Activated naive CD4-positive, alpha-beta T cell treated with anti-CD3 and anti-CD28 coated beads, Interleukin-2, amount 50 U/mL, for 24 hours (primary cell): ENCODE results near the gene MRPS25.

Experiments
- H3K27ac Mint-ChIP-seq: one replicate; pipeline ENCODE4 v1.8.0; 2021; ENCODE audit warnings: mild to moderate bottlenecking, mixed read lengths
- H3K27me3 Mint-ChIP-seq: one replicate; pipeline ENCODE4 v1.8.0; 2021; ENCODE audit warnings: mixed read lengths
- H3K36me3 Mint-ChIP-seq: one replicate; pipeline ENCODE4 v1.8.0; 2021; ENCODE audit warnings: mixed read lengths
- H3K4me1 Mint-ChIP-seq: one replicate; pipeline ENCODE4 v1.8.0; 2021; ENCODE audit warnings: mixed read lengths
- H3K4me3 Mint-ChIP-seq: one replicate; pipeline ENCODE4 v1.8.0; 2021; ENCODE audit warnings: mild to moderate bottlenecking, mixed read lengths
- H3K9me3 Mint-ChIP-seq: one replicate; pipeline ENCODE4 v1.8.0; 2021; ENCODE audit warnings: mixed read lengths

Gene MRPS25

DNA sequence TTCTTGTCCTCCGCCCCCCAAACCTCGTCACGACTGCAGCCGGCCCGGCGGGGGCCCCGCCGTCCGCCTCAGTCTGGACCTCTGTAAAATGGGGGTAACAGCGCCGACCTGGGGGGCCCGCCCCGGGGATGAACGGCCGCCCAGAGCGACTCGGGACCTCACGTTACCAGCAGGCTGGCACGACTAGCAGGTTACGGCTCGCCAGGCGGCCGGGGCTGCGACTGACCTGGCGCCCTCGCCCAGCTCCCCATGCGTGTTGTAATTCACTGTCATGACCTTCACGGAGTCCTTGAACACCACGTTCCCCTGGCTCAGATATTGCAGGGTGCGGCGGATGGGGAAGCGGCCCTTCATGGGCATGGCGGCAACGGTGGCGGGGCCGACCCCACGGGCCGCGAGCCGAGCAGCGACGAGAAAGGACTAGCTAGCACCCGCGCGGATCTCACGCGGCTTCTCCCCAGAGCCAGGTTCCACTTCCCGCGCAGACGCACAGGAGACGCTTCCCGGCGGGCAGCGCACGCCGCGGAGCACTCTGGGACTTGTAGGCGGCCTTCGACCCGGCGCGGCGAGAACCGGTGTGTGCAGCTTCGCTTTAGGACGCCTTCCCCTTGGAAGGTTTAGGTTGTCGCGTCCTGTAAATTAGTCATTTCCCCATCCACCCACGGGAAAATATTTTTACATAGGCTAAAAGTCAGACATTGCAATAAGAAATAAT lies at the start of gene MRPS25:
TSS of gene MRPS25 (minus strand) at position 481 of the 715 bp plus-strand sequence. CDS start at position 360, 121 bp downstream.
- no peaks in the 10 kb centered on the region for H3K9me3 Mint-ChIP-seq
- peak within 1 kb of the TSS; percentile 95 for H3K27ac Mint-ChIP-seq
- H3K4me3 Mint-ChIP-seq: peak within 1 kb of the TSS; percentile 96
- no peaks in the 10 kb centered on the region for H3K27me3 Mint-ChIP-seq
- peaks cover 9% of the 10 kb centered on the region for H3K36me3 Mint-ChIP-seq
- H3K4me1 Mint-ChIP-seq: peaks cover 27% of the 10 kb centered on the region

GRCh38 chr3:15113884-15114283 lies 48.8 kb upstream of the MRPS25 start:
- H3K36me3 Mint-ChIP-seq: no peaks in the 10 kb centered on the region
- H3K27me3 Mint-ChIP-seq: no peaks in the 10 kb centered on the region
- H3K4me3 Mint-ChIP-seq: no peak overlapping the region
- no peaks in the 10 kb centered on the region for H3K4me1 Mint-ChIP-seq
- H3K9me3 Mint-ChIP-seq: no peaks in the 10 kb centered on the region
- no peak overlapping the region for H3K27ac Mint-ChIP-seq

- Mint-ChIP-seq H3K4me1 (no peaks in the 10 kb centered on the region), H3K36me3 (no peaks in the 10 kb centered on the region), H3K27me3 (no peaks in the 10 kb centered on the region), H3K9me3 (no peaks in the 10 kb centered on the region), H3K4me3 (no peak overlapping the region), H3K27ac (no peak overlapping the region)
Observed at GRCh38 chr3:15113471-15113870, 48.4 kb upstream of the MRPS25 start.

DNA sequence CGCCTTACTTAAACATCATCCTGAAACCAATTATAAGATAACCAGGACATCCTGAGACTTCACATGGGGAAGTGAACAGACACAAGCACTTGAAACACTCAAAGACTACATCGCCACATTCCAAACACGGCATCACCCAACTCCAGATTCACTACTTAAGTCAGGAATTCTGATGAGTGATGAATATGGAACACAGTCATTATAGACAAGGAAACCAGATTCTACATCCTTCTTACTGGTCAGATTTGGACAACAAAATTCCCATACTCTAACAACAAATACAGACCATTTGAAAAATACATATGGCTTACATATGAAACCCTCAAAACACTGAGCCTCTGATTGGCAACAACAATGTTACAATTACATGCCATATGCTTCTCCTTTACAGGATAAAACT lies 46.9 kb upstream of the MRPS25 start:
- H3K36me3 Mint-ChIP-seq: no peaks in the 10 kb centered on the region
- H3K27ac Mint-ChIP-seq: no peak overlapping the region
- H3K4me3 Mint-ChIP-seq: no peak overlapping the region
- H3K4me1 Mint-ChIP-seq: peaks cover 11% of the 10 kb centered on the region
- no peaks in the 10 kb centered on the region for H3K27me3 Mint-ChIP-seq
- H3K9me3 Mint-ChIP-seq: no peaks in the 10 kb centered on the region

- Mint-ChIP-seq H3K4me1 (peaks cover 11% of the 10 kb centered on the region), H3K27ac (peak overlapping the region; percentile 64), H3K27me3 (no peaks in the 10 kb centered on the region), H3K4me3 (no peak overlapping the region), H3K36me3 (no peaks in the 10 kb centered on the region), H3K9me3 (no peaks in the 10 kb centered on the region)
Observed at GRCh38 chr3:15110206-15110605, 45.1 kb upstream of the MRPS25 start.

DNA sequence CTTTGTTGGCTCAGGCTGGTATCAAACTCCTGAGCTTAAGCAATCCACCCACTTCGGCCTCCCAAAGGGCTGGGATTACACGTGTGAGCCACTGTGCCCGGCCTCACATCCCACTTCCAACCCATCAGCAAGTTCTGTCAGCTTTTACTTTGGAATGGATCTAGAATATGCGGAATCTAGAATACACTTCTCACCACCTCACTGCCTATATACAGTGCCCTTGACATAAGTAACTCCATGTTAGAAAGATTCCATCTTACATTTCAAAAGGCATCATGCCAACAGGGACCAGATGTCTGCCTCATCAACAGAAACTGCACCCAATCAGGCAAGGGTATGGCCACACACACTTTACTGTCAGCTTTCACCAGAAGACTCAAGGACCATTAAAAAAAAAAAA lies 43.8 kb upstream of the MRPS25 start:
- Mint-ChIP-seq H3K36me3 (no peaks in the 10 kb centered on the region), H3K27ac (no peak overlapping the region), H3K9me3 (no peaks in the 10 kb centered on the region), H3K4me1 (peaks cover 11% of the 10 kb centered on the region), H3K4me3 (no peak overlapping the region), H3K27me3 (no peaks in the 10 kb centered on the region)

DNA sequence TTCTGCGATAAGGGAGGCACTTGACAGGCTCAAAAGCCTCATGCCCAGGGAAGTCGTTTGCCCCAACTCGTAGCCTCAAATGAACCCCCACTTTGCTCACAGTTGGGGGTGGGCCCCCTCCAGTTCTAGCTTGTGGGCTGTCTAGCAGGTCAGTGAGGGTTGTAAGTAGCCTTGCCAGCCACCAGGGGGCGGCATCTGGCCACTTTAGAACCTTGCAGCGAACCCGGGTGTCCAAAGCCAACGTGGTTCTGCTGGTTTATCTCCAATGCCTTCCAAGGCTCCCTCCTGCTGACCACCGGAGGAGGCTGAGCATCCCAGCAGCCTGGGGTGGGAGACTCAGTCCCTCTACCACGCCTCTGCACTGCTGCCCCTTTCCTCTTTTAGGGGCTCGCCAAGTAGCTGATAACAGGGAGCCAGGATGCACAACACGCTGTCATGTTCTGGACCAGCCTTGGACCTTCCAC lies 43.0 kb upstream of the MRPS25 start:
- no peaks in the 10 kb centered on the region for H3K36me3 Mint-ChIP-seq
- no peaks in the 10 kb centered on the region for H3K27me3 Mint-ChIP-seq
- H3K4me1 Mint-ChIP-seq: peaks cover 11% of the 10 kb centered on the region
- H3K27ac Mint-ChIP-seq: no peak overlapping the region
- H3K9me3 Mint-ChIP-seq: no peaks in the 10 kb centered on the region
- H3K4me3 Mint-ChIP-seq: no peak overlapping the region

DNA sequence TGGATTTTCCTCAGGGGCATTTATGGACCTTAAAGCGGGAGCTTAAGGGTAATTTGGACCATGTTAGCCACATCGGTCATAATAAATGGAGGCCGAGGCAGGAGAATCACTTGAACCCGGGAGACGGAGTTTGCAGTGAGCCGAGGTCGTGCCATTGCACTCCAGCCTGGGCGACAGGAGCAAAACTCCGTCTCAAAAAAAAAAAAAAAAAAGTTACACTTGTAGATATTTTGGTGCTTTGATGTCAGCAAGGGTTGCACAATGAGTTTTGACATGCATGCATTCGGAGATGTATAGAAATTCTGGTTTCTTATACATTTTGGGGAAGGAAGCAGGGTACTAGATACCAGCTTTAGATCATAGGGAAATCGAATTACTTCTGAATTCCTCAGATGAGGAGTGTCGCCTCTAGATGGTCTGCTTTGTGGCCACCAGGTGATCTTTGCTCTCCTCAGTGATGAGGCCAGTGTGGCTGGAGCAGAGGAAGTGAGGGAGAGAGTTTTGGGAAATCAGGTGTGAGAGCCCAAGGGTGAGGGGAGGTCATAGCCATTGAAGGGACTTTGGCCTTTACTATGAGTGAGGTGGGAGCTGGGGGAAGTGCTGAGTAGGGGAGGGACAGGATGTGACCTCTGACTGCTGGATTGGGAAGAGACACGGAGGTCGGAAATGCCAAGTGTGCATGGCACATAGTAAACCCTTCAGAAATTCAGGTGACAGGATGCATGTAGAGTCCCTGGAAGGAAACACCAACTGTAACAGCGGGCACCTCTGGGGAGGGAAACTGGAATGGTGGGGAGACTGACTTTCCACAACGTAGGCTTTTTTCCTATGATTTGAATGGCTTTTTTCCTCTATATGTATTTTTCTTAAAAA lies 42.2 kb upstream of the MRPS25 start:
- Mint-ChIP-seq H3K27ac (peak overlapping the region; percentile 8), H3K4me1 (peaks cover 11% of the 10 kb centered on the region), H3K4me3 (no peak overlapping the region), H3K27me3 (no peaks in the 10 kb centered on the region), H3K9me3 (no peaks in the 10 kb centered on the region), H3K36me3 (no peaks in the 10 kb centered on the region)

GRCh38 chr3:15102836-15103235 lies 37.7 kb upstream of the MRPS25 start:
- Mint-ChIP-seq H3K36me3 (no peaks in the 10 kb centered on the region), H3K27me3 (no peaks in the 10 kb centered on the region), H3K9me3 (no peaks in the 10 kb centered on the region), H3K4me1 (peaks cover 22% of the 10 kb centered on the region), H3K4me3 (no peak overlapping the region), H3K27ac (no peak overlapping the region)

- no peaks in the 10 kb centered on the region for H3K9me3 Mint-ChIP-seq
- H3K4me1 Mint-ChIP-seq: peaks cover 21% of the 10 kb centered on the region
- H3K36me3 Mint-ChIP-seq: no peaks in the 10 kb centered on the region
- H3K27ac Mint-ChIP-seq: no peak overlapping the region
- no peaks in the 10 kb centered on the region for H3K27me3 Mint-ChIP-seq
- no peak overlapping the region for H3K4me3 Mint-ChIP-seq
Observed at GRCh38 chr3:15102256-15102655, 37.1 kb upstream of the MRPS25 start.

DNA sequence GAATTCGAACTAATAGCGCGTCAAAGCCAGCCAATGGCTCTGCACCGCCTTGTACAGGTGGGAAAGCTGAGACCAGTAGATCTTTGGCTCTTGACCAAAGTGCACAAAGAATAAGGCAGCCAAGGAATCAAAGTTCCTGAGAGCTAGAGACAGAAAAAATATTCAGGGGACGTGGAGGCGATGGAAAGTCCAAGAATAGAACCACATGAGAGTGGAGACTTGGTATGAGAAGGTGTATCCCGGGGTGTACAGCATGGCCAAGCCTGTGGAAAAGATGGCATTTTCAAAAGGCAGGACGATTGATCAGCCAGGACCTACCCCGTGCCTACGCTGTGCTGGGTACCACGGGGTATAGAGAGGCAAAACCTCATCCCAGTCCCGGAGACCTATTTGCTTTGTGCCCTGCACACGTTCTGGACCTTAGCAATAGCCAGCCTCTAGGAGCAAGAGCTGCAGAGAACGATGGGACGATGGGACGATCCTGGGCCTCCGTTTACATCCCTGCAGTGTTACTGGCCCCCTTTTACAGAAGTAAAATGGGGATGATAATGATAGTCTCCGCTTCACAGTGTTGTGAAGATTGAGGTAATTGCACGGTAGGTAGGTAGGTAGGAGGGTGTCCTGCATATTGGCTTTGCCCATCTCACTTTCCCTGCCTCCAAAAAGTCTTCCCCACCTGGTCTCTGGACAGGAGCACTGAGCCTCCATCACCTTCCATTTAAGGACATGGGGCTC lies 34.4 kb upstream of the MRPS25 start:
- no peaks in the 10 kb centered on the region for H3K9me3 Mint-ChIP-seq
- peak overlapping the region; percentile 97 for H3K4me3 Mint-ChIP-seq
- H3K27me3 Mint-ChIP-seq: no peaks in the 10 kb centered on the region
- peaks cover 19% of the 10 kb centered on the region for H3K4me1 Mint-ChIP-seq
- peak overlapping the region; percentile 97 for H3K27ac Mint-ChIP-seq
- H3K36me3 Mint-ChIP-seq: peaks cover 2% of the 10 kb centered on the region

- Mint-ChIP-seq H3K27ac (peak within 1 kb of the TSS; percentile 97), H3K4me1 (peaks cover 19% of the 10 kb centered on the region), H3K27me3 (no peaks in the 10 kb centered on the region), H3K9me3 (no peaks in the 10 kb centered on the region), H3K36me3 (peaks cover 2% of the 10 kb centered on the region), H3K4me3 (peak within 1 kb of the TSS; percentile 97)
Observed at GRCh38 chr3:15098503-15099363, 33.6 kb upstream of the MRPS25 start, which contains the start of gene RBSN. TSS of gene RBSN (minus strand) at chr3:15099148. CDS start at chr3:15096120, 3,028 bp downstream.

GRCh38 chr3:15097891-15098290 lies 32.8 kb upstream of the MRPS25 start:
- peaks cover 2% of the 10 kb centered on the region for H3K36me3 Mint-ChIP-seq
- peak overlapping the region; percentile 97 for H3K4me3 Mint-ChIP-seq
- H3K27ac Mint-ChIP-seq: peak overlapping the region; percentile 73
- H3K4me1 Mint-ChIP-seq: peaks cover 19% of the 10 kb centered on the region
- no peaks in the 10 kb centered on the region for H3K27me3 Mint-ChIP-seq
- H3K9me3 Mint-ChIP-seq: no peaks in the 10 kb centered on the region

GRCh38 chr3:15096046-15096445 lies 30.9 kb upstream of the MRPS25 start:
- peaks cover 2% of the 10 kb centered on the region for H3K36me3 Mint-ChIP-seq
- H3K4me3 Mint-ChIP-seq: no peak overlapping the region
- H3K27me3 Mint-ChIP-seq: no peaks in the 10 kb centered on the region
- H3K9me3 Mint-ChIP-seq: no peaks in the 10 kb centered on the region
- H3K4me1 Mint-ChIP-seq: peaks cover 19% of the 10 kb centered on the region
- H3K27ac Mint-ChIP-seq: no peak overlapping the region
